Activated CD8-positive, alpha-beta memory T cell treated with anti-CD3 and anti-CD28 coated beads, Interleukin-2, amount 10 ng/mL, durations not matched to agents 7 days and 5 days (primary cell): ENCODE measurements around the gene HMCN1. TPM values are rescaled to one million over a fixed set of nuclear protein-coding genes. Genes with fewer than 3 reads are reported as not detected.

ENCODE experiments used
- ATAC-seq: fragments of 150-1000 bp; cut with Tn5 transposase; one replicate; pipeline ENCODE4 v1.10.0; 2021; ENCODE audit warnings: moderate library complexity
- CTCF ChIA-PET: fragments of 350-600 bp; sonication (Branson Sonifier 250); formaldehyde crosslinking; loops from one replicate; lab custom pipeline; 2021; ENCODE audit warnings: antibody characterized with exemption; lab: Charles Lee
- DNase-seq: peaks from one replicate; pipeline ENCODE4 v3.0.0-alpha.2; 2020
- H3K27ac Mint-ChIP-seq: one replicate; pipeline ENCODE4 v1.8.0; 2021; ENCODE audit warnings: mild to moderate bottlenecking, mixed read lengths
- H3K27me3 Mint-ChIP-seq: one replicate; pipeline ENCODE4 v1.8.0; 2021; ENCODE audit warnings: mixed read lengths
- H3K36me3 Mint-ChIP-seq: one replicate; pipeline ENCODE4 v1.8.0; 2021; ENCODE audit warnings: mild to moderate bottlenecking, mixed read lengths
- H3K4me1 Mint-ChIP-seq: one replicate; pipeline ENCODE4 v1.8.0; 2021; ENCODE audit warnings: mixed read lengths
- H3K4me3 Mint-ChIP-seq: one replicate; pipeline ENCODE4 v1.8.0; 2021; ENCODE audit warnings: mild to moderate bottlenecking, moderate library complexity, mixed read lengths
- H3K9me3 Mint-ChIP-seq: one replicate; pipeline ENCODE4 v1.8.0; 2022; ENCODE audit warnings: low read depth, mixed read lengths
- total RNA-seq, 2 experiments: library from RNA; stranded (reverse); gene quantifications; one replicate each; pipeline ENCODE4 v1.2.3, GENCODE V29; 2021

Gene HMCN1
- total RNA-seq, 2 experiments from 2014 or later: 0.06 to 0.28 TPM

DNA sequence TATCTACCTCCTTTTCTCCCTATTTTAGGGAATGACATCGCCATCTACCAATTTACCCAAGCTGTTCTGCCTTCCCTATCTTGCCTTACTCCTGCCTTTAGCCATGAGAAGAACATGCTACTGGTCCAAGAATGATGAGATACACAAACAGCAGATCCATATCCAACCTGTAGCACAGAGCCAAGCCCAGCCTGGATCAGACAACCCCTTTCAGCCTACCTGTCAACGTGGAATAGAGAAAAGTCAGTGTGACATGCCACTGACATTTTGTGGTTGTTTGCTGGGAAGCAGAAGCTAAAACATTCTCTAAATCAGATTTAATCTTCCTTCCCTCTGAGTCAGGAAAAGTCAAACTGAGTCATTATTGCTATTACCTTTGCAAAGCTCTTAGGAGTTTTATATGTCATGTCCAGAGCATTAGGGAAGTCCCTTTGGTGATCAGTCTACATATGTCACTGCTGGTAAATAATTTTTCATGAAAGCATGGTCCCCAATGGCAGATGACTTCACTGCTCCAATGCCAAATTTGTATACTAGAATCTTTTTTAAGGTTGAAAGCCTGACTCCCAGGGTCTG lies 497.8 kb downstream of the HMCN1 start:
- ATAC-seq: no peak
- no peaks in the 10 kb centered on the region for H3K36me3 Mint-ChIP-seq

DNA sequence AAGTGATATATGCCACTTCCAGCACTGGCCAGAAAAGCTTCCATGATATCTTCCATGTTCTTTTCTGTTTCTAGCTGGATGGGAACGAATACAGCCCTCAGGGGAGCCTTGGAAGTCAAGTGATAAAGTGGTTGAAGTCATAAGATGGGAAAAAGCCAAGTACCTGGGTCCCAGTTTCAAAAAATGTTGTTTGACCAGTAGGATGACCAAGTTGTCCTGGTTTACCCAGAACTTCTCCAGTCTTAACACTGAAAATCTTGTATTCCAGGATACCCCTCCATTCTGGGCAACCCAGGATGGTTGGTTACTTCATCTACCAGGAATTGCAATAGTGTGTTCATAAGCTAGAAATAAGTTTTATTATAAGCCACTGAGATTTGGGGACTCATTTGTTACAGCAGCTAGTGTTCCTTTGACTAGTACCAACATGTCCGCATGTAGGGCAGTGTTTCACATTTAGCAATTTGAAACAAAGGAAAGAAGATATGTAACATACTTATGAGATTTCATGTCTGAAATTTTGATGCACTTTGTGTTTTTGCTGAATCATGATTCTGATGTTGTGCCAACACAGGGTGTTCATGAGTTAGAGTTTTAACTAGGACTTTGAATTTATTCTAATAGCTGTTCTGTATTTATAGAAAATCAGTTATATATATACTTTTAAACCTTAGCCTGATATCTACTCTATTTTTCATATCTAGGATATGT lies 500.9 kb downstream of the HMCN1 start:
- ATAC-seq (no peak), DNase-seq (no peak)
- CTCF ChIA-PET: no interaction called here
- Mint-ChIP-seq H3K36me3 (no peaks in the 10 kb centered on the region), H3K4me1 (no peaks in the 10 kb centered on the region), H3K27ac (no peak overlapping the region), H3K4me3 (no peak overlapping the region), H3K9me3 (no peaks in the 10 kb centered on the region), H3K27me3 (no peaks in the 10 kb centered on the region)

More for the DNA sequence above, 497.8 kb downstream of the HMCN1 start:
- DNase-seq: no peak
- Mint-ChIP-seq H3K4me3 (no peak overlapping the region), H3K4me1 (no peaks in the 10 kb centered on the region), H3K9me3 (no peaks in the 10 kb centered on the region), H3K27ac (no peak overlapping the region), H3K27me3 (peaks cover 3% of the 10 kb centered on the region)
- CTCF ChIA-PET: interaction anchor here (1.6 kb wide), 1 partner anchor 14 kb away, joined by 3 read pairs; no protein-coding TSS in a partner anchor

DNA sequence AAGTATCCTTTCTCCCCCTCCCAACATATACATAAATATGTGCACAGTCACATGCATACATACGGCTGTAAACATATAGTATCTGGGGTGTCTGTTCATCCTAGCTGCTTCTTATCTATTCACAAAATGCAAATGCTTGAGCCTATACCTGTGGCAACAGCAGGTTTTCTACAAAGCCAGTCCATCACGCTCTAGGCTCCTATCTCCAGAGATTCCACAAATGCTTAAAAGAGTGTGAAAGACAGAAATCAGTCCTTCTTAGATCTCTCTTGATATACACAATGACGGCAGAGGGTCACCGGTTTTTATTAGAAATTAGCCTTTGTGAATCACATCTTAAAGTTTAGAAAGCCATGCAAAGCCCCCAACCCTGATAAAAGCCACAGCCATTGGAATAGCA lies 501.5 kb downstream of the HMCN1 start:
- ATAC-seq: no peak
- no peak for DNase-seq
- H3K27me3 Mint-ChIP-seq: no peaks in the 10 kb centered on the region
- no peaks in the 10 kb centered on the region for H3K4me1 Mint-ChIP-seq
- no peaks in the 10 kb centered on the region for H3K9me3 Mint-ChIP-seq
- CTCF ChIA-PET: no interaction called here
- no peak overlapping the region for H3K4me3 Mint-ChIP-seq
- H3K27ac Mint-ChIP-seq: no peak overlapping the region
- H3K36me3 Mint-ChIP-seq: no peaks in the 10 kb centered on the region

DNA sequence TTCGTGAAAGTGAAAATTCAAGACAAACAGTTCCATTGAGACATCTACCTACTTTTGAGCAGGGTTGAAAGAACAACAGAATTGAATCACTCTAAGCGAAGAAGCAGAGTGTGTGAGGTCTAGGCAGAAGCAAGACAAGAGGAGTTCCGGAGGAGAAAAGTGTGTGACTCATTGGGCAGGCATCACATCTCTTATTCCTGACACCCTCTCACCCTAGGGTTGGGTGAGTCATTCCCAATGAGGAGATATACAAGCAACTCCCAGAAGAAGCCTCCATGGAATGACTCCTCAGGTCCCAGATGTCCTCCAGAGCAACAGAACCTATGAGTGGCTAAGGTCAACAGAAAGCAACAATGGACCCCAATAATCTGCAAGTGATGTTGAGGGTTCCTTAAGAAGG lies 502.7 kb downstream of the HMCN1 start:
- no peak for ATAC-seq
- no peaks in the 10 kb centered on the region for H3K4me1 Mint-ChIP-seq
- no peak overlapping the region for H3K27ac Mint-ChIP-seq
- H3K36me3 Mint-ChIP-seq: no peaks in the 10 kb centered on the region
- no peak for DNase-seq
- H3K27me3 Mint-ChIP-seq: no peaks in the 10 kb centered on the region
- CTCF ChIA-PET: no interaction called here
- H3K4me3 Mint-ChIP-seq: no peak overlapping the region
- H3K9me3 Mint-ChIP-seq: no peaks in the 10 kb centered on the region

DNA sequence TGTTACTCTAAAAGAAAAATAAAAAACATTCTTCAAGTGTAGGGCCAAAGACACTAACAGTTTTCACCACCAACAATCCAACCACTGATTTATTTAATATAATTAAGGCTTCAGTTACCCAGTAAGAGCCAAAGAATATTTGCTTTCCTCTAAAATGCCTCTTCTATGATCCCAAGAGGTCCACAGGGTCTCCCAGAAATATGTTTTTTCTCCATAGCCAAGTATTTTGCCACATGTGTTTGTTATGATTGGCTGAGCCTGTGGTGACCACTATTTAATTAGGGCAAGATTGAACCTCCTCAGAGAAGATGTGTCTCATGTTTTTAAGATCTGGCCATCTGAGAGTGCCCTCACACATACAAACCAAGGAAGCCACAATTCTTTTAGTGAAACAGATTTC lies 505.0 kb downstream of the HMCN1 start:
- DNase-seq (no peak), ATAC-seq (no peak)
- no peaks in the 10 kb centered on the region for H3K36me3 Mint-ChIP-seq
- no peaks in the 10 kb centered on the region for H3K4me1 Mint-ChIP-seq
- H3K27ac Mint-ChIP-seq: no peak overlapping the region
- no peaks in the 10 kb centered on the region for H3K27me3 Mint-ChIP-seq
- CTCF ChIA-PET: no interaction called here
- no peak overlapping the region for H3K4me3 Mint-ChIP-seq
- H3K9me3 Mint-ChIP-seq: no peaks in the 10 kb centered on the region

DNA sequence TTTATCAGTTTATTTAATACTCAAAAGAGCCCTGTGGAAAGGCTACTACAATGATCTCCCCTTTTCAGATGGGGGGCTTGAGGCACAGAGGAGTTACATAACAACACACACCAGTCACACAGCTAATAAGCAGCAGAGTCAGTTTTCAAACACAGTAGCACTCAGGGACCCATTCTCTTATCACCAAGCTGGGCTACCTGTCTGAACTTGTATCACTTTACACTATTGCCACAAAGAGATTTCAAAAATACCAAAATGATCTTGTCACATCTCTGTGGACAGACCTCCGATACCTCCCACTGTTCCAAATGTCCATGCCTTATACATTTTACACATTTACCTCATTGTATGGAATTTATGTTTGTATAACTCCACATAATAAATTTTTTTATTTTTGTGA lies 506.2 kb downstream of the HMCN1 start:
- Mint-ChIP-seq H3K4me3 (no peak overlapping the region), H3K27ac (no peak overlapping the region), H3K27me3 (no peaks in the 10 kb centered on the region), H3K4me1 (no peaks in the 10 kb centered on the region), H3K36me3 (no peaks in the 10 kb centered on the region), H3K9me3 (no peaks in the 10 kb centered on the region)
- ATAC-seq (no peak), DNase-seq (no peak)
- CTCF ChIA-PET: no interaction called here
